Fibroblast of skin of scalp (primary cell): Measurements from ENCODE around the gene TMEM161A.
"Not testable (repeated sequence)": the region's sequence is repeated elsewhere in the genome, so short reads cannot be mapped to it uniquely, and the experiment has no call there.

Source experiments
- DNase-seq: peaks from one replicate; pipeline ENCODE4 v3.0.0-alpha.2; 2013

TMEM161A gene

DNA sequence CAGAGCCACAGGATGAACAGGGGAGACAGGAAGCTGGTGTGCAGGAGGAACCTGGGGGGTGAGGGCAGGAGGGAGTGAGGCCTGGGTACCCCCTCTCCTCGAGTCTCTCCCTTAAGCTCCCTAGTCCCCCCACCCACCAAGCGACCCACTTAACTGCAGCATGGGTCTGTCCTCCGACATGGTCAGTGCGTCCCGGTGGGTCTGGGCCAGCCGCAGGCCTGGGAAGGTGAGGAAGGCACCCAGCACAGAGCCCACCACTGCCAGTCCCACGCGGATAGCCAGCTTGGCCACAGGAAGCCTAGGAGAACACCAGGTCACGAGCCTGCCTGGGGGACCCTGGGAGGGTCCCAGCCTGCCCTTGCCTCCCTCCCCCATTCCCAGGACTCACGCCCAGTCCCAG lies 16.9 kb downstream of the TMEM161A start:
- no peak for DNase-seq

- peak; percentile 83 for DNase-seq
Measured at GRCh38 chr19:19120308-19121231, 17.7 kb downstream of the TMEM161A start.

GRCh38 chr19:19119325-19120237 lies 18.7 kb downstream of the TMEM161A start:
- DNase-seq: no peak

GRCh38 chr19:19115954-19116353 lies 22.3 kb downstream of the TMEM161A start:
- no peak for DNase-seq

GRCh38 chr19:19113040-19113626 lies 25.1 kb downstream of the TMEM161A start:
- peak; percentile 47 for DNase-seq

DNA sequence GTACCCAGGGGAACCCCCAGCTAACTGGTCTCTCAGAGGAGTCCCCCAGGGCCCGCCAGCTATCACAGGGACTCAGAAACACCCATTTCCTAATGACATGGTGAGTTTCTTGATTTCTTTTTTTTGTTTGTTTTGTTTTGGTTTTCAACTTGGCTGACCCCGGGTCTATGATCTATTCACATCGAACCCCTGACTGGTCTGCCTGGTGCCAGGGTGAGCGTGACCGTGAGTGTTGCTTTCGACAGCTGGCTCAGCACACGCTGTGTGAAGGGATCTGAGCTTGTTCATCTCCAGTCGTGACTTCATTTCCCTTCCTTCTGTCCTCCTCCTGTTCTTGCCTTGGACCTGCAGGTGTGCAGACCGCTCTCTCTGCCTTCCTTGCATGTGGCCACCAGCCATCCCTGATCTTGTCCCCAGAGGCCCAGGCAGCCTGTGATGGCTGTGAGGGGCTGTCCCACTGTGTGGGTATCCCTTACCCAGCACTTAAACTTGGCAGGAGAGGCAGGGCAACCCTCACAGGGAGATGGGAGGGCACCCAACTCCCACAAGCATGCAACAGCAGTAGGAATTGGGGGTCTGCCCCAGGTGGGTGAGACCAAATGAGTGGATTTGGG lies 26.2 kb downstream of the TMEM161A start:
- no peak for DNase-seq

- DNase-seq: no peak
Measured at GRCh38 chr19:19111136-19111835, 27.0 kb downstream of the TMEM161A start.

GRCh38 chr19:19110410-19111135 lies 27.7 kb downstream of the TMEM161A start:
- DNase-seq: no peak

GRCh38 chr19:19109601-19110000 lies 28.7 kb downstream of the TMEM161A start:
- DNase-seq: no peak

DNA sequence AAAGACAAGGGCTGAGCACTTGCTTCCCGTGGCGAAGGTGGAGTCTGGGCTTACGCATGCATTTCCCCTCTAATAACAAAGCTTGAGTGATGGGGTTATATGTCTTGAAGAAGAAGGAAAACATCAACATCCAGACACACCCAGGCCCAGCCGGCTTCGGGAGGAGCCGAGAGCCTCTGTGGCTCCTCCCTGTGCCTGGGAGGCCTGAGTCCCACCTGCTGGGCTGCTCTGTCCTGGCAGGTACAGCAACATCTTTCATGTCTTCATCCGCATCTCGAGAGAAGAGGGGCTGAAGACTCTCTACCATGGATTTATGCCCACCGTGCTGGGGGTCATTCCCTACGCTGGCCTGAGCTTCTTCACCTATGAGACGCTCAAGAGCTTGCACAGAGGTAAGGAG lies 30.6 kb downstream of the TMEM161A start:
- DNase-seq: no peak

DNA sequence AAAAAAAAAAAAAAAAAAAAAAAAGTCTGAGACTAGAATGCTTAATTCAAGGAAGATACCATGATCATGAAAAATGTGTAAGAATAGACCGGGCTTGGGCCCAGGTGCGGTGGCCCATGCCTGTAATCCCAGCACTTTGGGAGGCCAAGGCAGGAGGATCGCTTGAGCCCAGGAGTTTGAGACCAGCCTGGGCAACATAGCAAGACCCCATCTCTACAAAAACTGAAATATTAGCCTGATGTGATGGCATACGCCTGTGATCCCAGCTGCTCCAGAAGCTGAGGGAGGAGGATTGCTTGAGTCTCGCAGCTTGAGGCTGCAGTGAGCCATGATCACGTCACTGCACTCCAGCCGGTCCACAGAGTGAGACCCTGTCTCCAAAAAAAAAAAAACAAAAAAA lies 31.3 kb downstream of the TMEM161A start:
- not testable (repeated sequence) for DNase-seq

DNA sequence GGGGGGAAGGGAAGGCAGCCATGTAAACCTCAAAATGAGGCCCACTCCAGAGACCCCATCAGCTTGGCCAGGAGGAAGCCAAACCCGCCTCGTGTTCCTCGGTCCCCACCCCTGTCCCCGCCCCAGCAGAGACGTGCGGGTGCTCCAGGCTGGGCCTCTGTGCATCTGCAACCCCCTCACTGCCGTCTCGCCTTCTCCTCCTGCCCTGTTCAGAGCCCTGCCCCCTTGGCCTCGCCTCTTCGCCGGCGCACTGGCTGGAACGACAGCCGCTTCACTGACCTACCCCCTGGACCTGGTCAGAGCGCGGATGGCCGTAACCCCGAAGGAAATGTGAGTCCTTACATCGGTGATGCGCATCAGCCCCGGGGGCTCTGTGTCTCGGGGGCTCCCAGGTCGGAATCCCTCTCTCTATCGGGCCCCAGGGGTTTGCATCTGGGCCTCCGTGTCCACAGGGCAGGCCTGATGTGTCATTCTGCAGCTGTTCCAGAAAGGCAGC lies 32.2 kb downstream of the TMEM161A start:
- DNase-seq: peak; percentile 44

- DNase-seq: peak; percentile 73
Measured at GRCh38 chr19:19105365-19106055, 32.8 kb downstream of the TMEM161A start.

- no peak for DNase-seq
Measured at GRCh38 chr19:19103167-19103566, 35.1 kb downstream of the TMEM161A start.

DNA sequence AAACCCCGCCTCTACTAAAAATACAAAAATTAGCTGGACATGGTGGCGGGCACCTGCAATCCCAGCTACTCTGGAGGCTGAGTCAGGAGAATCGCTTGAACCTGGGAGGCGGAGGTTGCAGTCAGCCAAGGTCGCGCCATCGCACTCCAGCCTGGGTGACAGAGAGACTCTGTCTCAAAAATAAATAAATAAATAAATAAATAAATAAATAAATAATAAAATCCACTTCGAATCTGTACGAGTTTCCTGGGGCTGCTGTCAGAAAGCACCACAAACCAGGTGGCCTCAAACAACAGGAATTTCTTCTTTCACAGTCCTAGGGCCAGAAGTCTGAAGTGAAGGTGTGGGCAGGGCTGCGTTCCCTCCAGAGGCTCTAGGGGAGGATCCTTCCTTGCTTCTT lies 35.7 kb downstream of the TMEM161A start:
- DNase-seq: not testable (repeated sequence)

GRCh38 chr19:19101540-19101939 lies 36.7 kb downstream of the TMEM161A start:
- DNase-seq: no peak

GRCh38 chr19:19098703-19099632 lies 39.3 kb downstream of the TMEM161A start:
- no peak for DNase-seq

DNA sequence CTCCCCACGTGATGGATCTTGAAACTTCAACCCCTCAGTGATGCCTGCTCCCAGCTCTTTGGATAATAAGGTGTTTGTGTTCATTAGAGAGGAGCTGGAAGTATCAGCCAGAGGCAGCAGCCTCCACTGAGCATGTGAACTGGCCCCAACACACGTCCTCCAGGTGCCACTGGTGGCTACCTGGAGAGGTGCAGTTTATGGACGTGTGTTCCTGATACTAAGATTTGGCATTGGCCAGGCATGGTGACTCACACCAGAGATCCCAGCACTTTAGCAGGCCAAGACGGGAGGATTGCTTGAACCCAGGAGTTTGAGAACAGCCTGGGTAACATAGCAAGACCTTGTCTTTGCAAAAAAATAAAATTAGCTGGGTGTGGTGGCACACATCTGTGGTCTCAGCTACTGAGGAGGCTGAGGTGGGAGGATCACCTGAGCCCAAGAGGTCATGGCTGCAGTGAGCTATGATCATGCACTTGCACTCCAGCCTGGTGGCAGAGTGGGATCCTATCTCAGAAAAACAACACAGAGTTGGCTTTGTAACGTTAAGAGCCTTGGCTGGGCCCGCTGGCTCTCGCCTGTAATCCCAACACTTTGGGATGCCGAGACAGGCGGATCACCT lies 40.1 kb downstream of the TMEM161A start:
- DNase-seq: no peak
